HG03108 (cell line): Measurements from ENCODE around the gene C1QTNF12.
"Not testable (repeated sequence)": the region's sequence is repeated elsewhere in the genome, so short reads cannot be mapped to it uniquely, and the experiment has no call there.

Source experiments
- ATAC-seq: cut with Tn5 transposase; IDR thresholded peaks from one replicate; pipeline ENCODE4 v1.9.1; 2021; ENCODE audit warnings: moderate library complexity; ENCODE audit not compliant: unreplicated experiment

C1QTNF12 gene

GRCh38 chr1:1259951-1260600 lies 13.6 kb upstream of the C1QTNF12 start:
- no peak for ATAC-seq

DNA sequence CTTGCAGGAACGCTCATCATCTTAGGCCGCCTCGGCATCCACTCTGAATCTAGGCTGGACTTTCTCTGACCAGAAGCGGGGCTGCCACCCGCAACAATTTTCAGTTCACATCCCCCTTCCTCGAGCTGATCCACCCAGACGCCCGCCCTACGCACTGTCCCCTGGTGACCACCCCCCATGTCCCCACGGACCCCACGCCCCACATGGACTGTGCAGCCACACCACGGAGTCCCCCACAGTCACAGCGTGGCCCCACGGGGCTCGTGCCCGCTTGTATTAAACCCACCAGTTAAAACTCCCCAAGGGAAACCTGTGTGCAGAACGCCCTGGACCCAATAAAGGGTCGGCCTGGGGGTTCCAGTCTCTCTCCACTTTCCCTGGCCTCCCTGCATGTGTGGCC lies 13.0 kb upstream of the C1QTNF12 start:
- no peak for ATAC-seq

- no peak for ATAC-seq
These were observed 12.6 kb upstream of the C1QTNF12 start for GRCh38 chr1:1259119-1259488.

- ATAC-seq: no peak
These were observed 10.7 kb upstream of the C1QTNF12 start for GRCh38 chr1:1256956-1257871.

DNA sequence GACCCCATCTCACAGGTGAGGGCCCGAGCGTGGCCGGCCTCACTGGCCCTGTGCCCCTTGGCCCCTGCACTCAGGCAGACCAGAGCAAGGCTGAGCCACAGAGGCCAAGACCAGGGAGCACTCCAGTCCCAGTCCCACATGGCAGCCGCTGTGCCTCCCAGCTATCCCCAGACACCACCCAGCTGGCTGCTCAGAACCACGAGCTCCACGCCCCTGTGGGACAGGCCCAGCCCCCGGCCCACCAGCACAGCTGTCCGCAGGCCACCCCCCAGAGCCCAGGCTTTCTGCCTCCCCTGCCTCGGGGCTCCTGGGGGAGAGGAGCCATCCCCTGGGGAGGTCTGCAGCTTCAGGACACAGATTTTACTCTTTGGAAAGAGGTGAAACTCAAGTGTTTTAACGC lies 9.1 kb upstream of the C1QTNF12 start:
- no peak for ATAC-seq

- ATAC-seq: no peak
These were observed 8.6 kb upstream of the C1QTNF12 start for GRCh38 chr1:1255078-1255477.

DNA sequence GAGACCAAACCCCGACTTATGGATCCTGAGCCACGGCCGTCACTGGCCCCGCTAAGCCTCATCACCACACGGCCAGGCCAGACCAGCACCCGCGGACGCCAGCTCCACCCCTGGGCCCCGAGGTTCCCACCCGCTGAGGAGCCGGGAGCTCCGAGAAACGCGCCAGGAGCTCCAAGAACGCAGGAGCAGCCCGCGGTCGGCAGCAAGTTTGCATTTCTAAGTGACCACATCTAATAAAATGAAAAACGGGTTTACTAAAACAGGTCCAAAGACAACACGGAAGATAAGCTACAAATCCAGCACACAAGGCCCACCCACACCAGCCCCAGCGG lies 8.1 kb upstream of the C1QTNF12 start:
- ATAC-seq: no peak

DNA sequence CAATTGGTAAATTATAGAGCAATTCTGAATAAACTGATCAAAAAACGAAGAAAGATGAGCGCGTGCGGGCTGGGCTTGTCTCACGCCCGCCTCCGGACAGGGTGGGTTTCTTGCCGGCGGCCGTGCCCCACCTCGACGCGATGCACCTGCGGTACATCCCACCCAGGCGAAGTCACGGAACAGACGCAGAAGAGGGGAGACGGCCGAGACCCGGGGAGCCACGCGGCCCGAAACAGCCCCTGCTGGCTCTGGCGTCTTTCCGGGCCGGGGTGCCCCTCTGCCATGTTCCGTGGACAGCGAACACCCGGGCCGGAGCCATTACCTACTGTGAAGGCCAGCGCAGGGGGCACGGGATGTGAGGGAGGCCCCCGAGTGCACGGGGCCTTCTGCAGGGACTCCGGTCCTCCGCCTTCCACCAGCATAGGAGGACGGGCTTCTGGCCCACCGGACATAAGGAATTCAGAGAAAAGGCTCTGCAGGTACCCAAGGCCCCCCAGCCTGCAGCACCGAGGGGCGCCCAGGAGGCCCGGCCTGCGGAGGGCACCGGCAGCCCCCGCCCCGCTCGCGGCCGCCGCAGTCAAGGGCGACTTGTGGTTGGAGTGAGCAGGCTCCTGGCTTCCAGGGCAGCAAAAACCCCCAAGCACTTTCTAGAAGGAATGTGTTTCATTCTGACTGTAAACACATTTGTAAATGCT lies 7.6 kb upstream of the C1QTNF12 start:
- no peak for ATAC-seq

- ATAC-seq: no peak
These were observed 6.8 kb upstream of the C1QTNF12 start for GRCh38 chr1:1253314-1253713.

DNA sequence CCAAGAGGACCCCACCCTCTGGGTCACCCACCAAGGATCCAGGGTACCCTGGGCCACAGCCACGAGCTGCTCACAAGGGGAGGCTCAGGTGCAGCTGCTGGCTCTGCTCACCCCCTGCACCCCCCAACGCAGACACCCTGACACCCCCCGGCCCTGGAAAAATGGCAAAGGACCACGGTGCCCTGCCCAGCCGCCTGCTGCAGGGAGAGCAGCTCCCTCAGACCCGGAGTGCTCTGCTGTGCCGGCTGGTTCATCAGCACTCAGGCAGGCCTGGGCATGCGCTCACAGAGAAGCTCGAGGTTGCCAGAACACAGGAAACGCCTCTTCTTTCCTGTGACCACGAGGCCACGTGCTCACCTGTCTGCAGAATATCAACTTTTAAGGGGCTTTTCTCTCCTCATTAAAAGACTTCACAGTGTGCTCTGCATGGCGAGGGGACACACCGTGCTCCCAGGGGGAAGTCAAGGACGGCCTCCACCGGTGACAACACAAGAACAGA lies 4.3 kb upstream of the C1QTNF12 start:
- no peak for ATAC-seq

GRCh38 chr1:1248009-1248913 lies 1.7 kb upstream of the C1QTNF12 start:
- not testable (repeated sequence) for ATAC-seq

GRCh38 chr1:1247341-1247913 lies 905 bp upstream of the C1QTNF12 start:
- no peak for ATAC-seq

DNA sequence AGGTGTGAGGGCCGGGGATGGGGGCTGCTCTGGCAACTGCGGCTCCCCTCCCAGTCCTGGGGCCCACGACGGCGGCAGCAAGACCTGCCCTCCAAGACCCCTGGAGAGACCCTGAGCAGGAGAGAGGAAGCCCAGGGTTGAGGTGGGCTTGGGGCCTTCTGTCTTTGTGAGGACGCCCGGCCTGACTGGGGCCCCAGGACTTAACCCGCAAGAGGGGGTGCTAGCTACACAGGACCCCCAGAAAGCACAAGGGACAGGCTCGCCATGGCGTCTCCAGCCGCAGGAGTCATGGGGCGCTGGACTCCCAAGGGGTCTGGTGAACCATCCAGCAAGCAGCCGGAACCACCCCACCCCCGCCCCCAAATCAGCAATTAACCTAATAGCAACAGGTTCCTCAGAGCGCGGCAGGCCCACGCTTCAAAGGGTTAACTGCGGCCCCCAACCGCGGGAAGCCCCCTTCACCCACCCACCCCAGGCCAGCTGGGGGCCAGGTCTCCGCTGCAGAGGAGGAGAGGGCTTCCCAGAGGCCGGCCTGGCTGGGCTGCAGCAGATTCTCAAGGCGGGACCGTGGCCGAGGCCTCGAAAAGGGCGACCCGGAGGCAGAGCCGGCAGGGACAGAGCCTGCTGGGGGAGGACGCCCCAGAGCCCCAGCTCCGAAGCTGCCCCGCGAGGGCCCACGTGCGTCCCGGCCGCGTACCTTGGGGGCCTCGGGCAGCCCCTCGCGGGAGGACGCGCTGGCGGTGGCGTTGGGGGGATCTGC lies 525 bp downstream of the C1QTNF12 start:
- ATAC-seq: no peak

- ATAC-seq: no peak
These were observed 1.2 kb downstream of the C1QTNF12 start for GRCh38 chr1:1245178-1245816.

- ATAC-seq: no peak
These were observed 2.2 kb downstream of the C1QTNF12 start for GRCh38 chr1:1244192-1244811.

GRCh38 chr1:1243807-1244191 lies 2.7 kb downstream of the C1QTNF12 start:
- no peak for ATAC-seq

- ATAC-seq: no peak
These were observed 3.3 kb downstream of the C1QTNF12 start for GRCh38 chr1:1243266-1243660.

DNA sequence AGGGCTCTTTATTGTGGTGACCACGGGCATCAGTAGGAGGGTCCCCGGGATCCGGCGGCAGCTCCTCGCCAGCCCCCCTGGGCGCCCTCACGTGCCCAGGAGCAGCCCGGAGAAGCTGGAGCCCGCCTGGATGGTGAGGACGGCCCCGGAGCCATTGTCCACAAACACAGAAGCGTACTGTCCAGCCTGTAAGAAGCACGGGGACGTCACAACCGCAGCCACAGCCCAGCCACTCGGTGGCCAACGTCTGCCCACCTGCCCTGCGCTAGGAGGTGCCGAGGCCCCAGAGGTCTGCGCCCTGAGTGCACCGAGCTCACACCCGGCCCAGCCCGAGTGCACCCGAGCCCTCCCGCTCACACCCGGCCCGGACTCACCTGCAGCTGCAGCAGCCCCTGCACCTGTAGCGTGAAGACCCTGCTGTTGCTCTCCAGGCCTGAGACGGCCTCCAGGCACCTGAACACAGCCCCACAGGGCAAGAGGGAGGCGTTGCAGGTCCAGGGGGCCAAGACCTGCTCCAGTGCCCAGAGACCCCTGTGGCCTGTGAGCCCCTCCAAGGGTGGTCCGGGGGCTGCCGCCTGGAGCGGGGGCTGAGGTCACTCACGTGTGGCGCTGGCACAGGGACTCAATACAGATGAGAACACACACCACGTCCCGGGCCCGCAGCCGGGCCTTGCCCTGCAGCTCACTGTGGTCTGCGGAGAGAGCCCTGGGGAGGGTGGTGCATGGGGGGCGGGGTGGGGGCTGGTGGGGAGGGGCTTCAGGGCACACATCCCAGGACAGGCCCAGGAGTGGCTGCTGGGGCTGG lies 3.9 kb downstream of the C1QTNF12 start:
- ATAC-seq: no peak
